ENCODE measurements around the gene PGA5.

The PGA5 gene

DNA sequence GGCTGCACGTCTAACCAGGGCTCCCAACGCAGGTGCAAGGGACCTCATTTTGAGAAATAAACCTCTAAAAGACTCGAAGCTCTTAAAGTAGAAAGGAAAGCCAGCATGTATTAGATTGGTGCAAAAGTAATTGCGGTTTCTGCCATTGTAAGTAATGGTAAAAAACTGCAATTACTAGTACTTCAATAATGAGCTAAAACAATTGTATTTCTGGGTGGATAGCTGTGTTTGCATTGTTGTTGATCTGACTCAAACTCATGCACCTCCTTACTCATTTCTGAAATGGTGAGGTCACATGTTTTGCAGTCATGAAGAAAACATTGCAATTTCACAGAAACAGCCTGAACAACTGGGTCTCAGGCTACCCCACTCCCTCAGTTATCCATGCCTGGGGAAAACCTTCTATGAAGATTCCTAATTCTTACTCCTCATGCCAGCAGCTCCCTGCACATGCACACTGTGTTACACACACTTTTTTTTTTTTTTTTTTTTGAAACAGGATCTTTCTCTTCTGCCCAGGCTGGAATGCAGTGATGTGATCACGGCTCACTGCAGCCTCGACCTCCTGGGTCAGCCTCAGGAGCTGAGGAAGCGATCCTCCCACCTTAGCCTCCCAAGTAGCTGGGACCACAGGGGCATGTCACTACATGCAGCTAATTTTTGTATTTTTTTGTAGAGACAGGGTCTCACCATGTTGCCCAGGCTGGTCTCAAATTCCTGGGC, 29.5 kb downstream of the PGA5 start:
- DNase-seq = no peak

DNA sequence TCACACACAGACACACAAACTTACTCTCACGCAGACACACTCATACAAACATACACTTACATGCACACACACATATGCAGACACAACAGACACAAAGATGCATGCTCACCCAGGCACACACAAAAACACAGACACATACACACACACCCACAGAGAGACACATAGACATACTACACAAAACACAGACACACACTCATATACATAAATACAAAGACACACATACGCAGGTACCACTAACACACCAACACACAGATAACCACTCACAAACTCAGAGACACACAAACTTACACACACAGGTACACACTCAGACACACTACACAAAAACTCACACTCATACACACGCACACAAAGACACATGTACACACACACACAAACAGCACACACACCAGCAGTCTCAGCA, 31.8 kb downstream of the PGA5 start:
- DNase-seq = no peak

DNA sequence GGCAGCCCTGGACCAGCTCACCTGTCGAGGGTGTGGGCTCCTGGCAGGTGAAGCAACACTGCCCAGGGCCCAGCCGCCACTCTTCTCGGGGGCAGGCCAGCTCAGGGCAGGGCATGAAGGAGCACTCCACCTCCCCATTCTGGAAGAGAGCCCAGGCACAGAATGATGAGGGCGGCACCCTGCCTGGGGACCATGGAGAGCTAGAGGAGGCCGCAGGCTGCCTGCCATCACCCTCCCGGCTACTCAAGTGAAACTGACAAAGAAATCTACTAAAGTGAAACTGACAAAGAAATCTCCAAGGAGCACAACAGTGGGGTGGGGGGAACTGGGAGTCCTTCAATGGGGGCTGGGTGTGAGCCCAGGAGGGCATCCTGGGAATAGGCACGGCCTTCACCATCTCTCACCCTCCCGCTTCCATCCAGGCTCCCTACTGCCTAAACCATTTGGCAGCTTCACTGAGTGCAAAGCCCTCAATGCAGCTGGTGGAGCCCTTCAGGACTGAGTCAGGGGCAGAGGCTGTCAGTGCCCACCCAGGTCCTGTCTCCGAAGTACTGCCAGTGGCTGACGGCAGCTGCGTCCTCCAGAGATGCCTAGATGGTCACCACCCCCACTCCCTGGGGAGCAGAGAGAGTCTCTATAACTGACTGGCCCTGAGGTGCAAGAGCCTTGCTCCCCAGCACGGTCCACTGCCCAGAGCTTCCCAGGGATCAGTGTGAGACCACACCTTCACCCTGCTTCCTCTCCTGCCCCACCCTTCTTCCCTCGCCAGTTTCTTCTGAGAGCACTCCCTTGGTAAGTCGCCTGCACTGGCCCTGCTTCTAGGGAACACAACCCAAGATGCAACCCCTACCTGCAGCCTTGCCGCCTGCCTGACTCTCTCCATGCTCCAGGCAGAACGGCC, 32.5 kb downstream of the PGA5 start:
- no peak for DNase-seq

DNA sequence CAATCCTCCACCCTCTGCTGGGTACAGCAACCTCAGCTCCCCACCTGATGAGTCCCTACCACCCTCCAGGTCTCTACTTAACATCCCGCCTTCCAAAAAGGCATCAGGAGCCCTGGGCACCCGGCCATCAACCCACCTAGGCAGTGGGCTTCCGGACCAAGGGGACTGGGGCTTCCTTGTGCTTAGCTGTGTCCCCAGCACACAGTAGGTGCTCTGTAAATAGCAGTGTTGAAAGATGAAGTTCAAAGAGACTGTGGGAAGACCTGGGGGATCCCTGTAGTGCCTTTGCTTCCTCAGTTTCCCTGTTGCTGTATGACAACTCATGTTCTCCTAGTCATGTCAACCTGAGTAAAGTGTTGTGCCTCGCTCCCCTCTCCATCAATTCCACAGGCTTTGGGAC, 33.1 kb downstream of the PGA5 start:
- no peak for DNase-seq

DNA sequence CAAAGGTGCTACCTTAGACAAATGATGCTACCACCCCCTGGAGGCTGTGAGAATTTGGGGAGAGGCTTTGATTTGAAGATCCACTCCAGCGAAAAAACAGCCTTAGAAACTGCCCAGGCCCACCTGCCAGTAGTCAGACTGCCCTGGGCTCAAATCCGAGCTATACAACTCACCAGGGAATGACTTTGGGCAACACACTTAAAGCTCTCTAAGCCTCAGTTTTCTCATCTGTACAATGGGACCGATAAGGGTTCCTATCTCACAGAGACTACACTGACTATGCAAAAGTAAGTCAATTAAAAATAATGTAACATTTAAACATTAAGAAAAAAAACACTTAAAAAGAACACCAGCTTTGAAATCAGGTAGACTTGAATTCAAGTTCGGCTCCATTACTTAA, 34.2 kb downstream of the PGA5 start:
- no peak for DNase-seq

DNA sequence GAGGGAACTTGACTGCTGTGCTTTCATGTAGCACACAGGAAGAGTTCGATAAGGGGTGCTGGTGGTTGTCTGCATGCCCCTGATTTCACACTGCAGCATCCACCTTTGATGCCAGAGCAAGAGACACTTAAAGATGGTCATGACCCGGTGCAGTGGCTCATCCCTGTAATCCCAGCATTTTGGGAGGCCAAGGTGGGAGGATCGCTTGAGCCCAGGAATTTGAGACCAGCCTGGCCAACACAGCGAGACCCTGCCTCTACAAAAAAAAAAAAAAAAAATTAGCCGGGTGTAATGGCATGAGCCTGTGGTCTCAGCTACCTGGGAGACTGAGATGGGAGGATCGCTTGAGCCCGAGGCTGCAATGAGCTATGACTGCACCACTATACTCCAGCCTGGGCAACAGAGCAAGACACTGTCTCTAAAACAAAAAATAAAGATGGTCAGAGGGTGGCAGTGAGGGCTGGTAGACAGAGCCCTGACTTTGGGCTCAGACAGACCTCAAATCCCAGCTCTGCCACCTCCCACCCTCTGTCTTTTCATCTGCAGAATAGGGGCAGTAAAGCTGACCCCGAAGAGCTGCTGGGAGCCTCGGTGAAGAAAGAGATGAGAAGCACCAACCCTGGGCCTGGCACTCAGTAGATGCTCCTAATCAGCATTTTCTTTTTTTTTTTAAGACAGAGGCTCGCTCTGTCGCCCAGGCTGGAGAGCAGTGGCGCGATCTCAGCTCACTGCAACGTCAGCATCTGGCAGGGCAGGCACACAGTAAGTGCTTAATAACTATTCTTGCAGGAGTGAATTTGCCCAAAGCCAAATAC, 36.4 kb downstream of the PGA5 start:
- DNase-seq = no peak

DNA sequence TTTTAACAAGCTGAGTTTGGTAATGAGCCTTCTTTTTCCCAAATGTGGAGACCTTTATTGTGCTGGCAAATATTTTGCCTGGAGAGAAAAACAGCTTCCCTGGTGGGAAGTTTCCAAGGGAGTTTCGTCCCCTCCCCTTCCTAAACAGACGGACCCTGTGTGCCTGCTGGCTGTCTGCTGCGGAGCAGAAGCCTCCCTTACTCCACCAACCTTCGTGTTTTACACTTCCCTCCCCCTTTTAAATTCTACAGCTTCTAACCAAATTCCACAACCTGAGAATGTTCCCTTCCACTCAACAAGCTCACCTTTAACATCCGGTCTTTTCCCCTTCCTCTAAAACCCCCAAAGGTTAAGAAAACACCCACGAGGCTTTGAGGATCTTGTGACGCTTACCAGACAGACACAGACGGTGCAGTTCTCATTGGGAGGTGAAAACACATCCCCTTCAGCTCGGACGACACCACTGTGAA, 37.1 kb downstream of the PGA5 start:
- no peak for DNase-seq

DNA sequence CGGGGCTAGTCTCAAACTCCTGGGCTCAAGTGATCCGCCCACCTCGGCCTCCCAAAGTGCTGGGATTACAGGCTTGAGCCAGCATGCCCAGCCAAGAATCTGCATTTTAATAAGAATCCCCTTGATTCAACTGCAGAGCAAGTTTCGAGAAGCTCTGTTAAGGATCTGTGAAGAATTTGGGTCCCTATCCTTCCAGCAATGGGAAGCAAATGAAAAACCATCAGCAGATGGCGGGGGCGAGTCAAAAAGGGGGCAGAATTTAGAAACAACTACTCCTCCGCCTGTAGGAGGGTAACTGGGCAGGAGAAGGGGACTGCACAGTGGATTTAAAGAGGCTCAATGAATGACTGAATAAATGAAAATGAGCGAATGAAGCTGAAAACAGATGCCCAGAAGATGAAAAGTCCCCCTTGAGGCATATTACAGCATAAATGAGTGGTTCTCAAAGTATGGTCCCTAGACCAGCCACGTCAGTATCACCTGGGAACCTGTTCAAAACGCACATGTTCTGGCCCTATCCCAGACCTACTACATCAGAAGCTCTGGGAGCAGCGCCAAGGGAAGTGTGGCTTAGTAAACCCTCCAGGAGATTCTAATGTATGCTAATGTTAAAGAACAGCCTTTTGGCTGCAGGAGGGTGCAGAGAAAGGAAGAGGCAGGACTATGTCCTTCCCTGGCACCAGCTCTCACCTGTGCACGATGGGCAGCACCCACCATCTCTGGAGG, 39.1 kb downstream of the PGA5 start:
- no peak for DNase-seq

DNA sequence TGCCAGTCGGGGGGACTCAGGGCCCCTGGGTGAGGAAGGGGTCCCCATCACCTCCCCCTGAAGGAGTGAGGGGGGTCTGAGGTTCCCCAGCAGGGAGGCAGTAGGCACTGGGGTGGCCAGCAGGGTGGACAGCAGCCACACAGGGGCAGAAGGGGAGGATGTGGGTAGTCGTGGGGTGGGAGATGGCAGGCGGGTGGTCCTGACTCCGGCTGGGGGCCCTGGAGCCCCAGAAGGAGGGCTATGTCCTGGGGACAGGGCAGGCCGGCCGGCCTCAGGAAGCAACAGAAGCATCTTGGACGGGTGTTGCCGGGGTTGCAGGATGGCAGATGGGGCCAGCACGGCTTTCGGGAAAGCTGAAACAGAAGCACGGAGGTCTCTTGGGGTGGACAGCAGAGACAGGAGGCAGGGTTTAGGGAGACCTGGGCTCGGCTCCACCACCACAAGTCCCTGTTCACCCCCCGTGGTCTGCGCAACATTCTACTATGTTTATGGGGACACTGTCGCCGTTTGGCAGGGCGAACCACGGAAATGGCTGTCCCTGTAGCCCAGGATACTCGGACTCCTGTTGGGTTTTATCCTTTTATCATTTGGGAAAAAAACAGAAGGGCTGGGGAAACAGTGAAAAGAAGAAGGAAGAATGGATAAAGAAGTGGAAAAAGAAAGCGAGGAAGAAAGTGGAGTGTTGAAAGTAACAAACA, 40.1 kb downstream of the PGA5 start:
- DNase-seq = no peak

DNA sequence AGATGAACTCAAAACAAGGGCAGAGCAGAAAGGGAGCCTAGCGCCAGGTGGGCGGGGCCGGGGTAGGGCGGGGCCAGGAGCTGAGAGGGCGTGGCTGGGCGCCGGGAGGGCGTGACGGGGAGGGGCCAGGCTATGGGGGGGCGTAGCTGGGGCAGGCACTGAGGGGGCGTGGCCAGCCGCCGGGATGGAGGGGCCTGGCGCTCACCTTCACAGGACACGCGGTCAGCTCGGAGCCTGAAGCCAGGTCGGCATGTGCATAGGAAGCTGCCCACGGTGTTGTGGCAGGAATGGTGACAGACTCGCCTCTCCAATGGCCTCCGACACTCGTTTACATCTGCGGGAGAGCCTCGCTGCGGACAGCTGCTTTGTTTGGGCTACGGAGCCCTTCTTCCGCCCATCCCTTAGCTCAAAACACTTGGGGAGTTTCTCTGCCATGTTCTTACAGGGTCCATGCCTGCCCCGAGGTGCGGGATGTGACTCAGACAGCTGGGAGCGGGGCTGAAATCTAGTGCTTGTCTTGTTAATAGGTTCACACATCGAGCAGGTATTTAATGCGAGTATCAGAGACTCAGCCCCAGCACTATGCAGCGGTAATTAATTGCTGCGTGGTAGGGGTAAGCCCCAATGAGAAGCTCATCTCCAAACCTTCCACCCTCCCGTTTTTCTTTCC, 40.7 kb downstream of the PGA5 start:
- peak; percentile 31 for DNase-seq

DNA sequence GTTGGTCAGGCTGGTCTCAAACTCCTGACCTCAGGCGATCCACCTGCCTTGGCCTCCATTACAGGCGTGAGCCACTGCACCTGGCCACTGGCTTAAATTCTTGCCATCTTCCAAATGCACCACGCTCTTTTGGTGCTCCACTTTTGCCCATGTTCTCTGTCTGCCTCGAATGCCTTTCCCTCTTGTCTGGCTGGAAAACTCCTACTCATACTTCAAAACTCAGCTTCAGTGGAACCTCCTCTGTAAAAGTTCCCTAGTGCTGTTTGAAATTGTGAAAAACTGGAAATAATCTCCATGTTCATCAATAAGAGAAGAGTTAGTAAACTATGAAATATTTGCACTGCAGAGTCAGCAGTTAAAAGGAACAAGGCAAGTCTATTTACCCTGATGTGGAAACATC, 42.6 kb downstream of the PGA5 start:
- DNase-seq = no peak

DNA sequence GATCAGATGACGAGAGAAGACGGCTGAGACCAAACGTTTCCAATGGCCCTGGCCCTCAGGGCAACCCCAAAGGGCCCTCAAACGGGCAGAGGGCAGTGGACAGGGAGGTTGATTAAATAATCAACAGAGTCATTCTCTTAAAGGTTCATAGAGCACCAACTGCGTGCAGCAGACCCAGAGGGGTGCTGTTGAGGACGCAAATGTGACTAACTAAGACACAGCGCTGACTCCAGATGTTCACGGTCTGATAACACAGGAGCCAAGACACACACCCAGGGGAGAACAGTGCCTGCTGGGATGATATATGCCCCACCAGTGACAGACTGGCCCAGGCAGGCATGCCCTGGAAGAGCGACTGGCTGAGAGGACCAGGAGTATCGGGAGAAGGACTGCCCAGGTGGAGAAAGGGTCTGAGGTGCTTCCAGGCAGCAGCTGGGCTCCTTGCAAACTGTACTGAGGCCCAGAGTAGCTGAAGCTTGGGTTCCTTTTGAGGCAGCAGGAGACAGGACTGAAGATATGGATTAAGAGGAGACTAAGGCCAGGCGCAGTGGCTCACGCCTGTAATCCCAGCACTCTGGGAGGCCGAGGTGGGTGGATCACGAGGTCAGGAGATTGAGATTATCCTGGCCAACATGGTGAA, 46.5 kb downstream of the PGA5 start:
- DNase-seq = no peak

DNA sequence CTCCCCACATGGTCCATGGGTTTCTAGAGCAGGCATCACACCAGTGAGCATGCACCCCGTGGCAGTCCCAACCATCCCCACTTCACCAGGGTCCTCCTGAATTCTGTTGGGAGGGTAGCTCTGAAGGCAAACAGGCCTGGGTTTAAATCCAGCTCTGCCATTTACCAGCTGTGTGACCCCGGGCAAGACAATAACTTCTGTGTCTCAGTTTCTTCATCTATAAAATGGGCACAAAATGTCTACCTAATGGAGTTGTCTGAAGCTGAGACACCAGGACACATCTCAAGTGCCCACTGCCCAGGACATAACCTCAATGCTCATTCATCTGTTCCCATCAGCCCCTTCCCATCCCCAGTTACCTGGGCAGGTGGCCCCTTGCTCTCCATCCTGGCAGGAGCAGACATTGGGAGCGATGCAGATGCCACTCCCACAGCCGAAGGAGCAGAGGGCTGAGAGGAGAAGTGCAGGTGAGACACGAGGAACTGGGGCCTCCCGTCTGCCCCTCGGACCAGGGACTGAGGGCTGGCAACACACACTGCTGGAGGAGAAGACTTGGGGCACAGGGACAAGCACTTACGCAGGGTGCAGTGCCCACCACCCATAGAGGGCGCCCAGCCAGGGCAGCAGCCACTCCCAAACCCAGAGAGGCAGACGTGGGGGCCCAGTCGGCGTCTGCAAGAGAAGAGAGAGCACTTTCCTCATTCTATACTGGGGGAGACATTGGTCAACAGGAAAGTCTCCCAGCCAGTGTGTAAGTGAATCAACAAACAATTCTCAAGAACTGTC, 50.1 kb downstream of the PGA5 start:
- DNase-seq = peak; percentile 13

DNA sequence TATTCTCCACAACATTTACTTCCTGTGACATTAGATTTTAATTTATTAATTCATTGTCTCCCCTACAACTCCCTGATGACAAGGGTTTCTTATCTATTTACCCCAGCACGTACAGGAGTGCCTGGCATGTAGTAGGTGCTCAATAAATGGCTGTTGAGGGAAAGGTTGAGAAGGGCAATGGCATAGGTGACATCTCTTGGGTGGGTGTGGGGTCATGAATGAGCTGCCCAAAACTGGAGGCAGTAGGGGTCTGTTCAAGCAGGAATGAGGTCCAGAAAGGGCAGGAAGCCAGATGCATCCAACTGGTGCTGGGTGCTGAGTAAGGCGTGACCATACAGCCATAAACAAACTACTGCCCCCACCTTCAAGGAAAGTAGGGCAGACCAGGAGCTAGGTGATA, 51.4 kb downstream of the PGA5 start:
- no peak for DNase-seq

DNA sequence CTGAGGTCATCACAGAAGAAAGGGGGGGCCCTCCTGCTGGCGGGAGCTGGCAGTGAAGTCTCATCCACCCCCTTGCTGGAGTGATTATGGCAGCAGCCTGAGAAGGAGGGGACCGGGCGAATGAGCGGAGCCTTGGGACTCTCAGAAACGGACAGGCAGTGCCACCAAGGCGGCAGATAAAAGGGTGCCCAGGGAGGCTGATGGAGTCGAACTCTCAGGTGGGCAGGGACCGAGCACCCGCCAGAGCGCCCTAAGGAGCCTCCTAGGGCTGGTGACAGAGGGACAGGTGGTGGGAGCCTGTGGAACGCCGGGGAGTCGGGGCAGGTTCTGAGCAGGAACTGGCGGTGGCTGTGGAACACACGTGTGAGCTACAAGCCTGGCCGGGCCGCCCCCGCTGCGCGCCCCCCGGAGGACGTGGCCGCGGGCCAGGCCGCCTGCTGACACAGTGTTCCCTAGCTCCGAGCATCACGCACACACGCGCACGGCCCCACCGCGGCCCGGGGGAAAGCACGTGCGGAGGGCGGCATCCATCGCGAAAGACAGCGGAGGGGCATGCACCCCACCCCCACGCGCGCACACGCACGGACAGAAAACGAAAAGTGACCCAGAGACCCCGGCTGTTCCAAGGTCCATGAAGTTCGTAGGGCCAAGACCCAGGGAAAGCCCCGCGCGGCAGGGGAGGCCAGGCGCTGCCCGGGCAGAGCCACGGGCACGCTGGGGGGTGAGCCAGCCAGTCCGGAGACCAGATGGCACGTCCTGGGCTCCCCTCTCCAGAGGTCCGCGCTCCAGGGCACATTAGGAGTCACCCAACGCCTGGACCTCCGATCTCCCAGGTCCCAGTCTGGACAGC, 53.1 kb downstream of the PGA5 start:
- DNase-seq = peak; percentile 60

DNA sequence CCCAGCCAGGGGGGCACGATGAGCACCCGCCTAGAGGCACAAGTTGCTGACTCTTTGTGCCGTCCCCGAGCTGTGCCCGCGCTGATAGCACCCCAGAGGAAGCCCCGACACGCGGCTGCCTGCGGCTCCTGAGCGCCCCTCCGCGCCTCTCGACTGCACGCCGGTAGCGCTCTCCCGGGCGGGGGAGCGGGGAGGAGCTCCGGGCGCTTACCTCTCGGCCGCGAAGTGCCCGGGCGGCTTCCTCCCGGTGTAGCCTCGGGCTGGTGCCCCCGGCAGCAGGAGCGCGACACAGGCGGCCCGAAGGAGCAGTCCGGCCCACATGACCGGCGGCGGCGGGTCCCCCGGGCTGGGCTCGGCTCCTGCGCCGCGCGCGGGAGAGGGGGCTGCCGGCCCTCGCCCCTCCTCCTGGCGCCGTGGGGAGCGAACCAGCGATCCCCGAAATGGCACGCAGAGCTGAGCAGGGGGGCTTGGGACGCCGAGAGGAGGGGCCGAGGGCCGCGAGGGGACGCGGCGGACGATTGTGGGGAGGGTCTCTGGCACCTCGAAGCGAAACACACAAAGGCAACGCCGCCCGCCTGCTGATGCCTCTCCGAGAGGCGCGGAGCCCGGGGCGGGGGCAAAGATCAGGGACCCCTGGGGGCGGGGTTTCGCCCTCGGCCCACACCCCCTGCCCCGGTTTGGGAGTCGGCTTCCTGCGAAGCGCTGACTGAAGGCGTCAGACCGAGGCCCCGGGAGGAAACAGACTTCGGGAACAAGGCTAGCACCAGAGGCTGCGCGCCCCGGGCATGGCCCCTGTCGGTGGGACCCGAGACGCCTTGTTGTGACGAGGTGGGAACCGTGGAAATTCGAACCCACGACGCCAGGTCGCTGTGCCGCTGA, 54.0 kb downstream of the PGA5 start, which contains the start of gene VWCE:
TSS of gene VWCE (minus strand) at position 600 of the 879 bp plus-strand sequence. CDS start at position 321, 279 bp downstream.
- peak; percentile 79 for DNase-seq

DNA sequence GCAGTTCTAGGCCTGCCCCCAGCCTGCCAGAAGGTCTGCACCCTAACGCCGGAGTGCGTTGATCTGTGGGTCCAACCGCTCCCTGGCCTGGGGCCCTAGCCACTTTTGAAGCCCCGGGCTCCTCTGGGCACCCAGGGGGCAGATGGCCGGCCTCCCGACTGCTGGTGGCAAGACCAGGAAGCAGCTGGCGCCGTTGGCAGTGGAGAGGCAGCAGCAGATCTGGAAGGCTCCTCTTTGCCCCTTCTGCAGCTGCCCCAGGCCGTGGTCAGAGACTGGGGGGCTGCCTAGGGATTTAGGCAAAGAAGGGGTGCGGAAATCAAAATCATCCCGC, 54.6 kb downstream of the PGA5 start:
- DNase-seq = no peak

DNA sequence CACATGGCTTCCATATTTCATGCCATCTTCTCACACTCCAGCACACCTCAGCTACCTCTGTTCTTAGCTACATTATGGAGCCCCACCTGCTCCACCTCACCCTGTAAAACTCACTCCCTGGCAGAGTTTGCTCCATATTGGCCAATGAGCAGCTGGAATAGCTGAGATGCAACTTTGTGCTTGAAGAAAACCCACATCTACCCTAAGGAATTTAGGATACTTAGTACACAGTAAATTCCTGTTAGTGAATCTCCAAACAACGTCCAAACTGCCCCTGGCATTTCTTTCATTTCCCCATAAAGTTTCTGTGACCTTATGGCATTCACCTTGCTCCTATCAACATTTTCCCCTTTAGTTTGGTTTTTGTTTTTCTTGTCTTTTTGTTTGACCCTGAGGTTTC, 56.4 kb downstream of the PGA5 start:
- DNase-seq = no peak

Measured in stimulated activated CD4-positive, alpha-beta T cell treated with anti-CD3 and anti-CD28 coated beads, Interleukin-4, amount 100 ng/mL, for 1 hour (primary cell).